NCI-H1105 treated with DMSO at 0.1 percent for 48 hours (cell line): ENCODE results near the gene SLC27A3.
A peak's percentile ranks its signal among the peaks of the same experiment; 100 is the strongest.
"Not testable (repeated sequence)": the region's sequence is repeated elsewhere in the genome, so short reads cannot be mapped to it uniquely, and the experiment has no call there.

Source experiments
- DNase-seq: peaks from one replicate; lab custom pipeline; 2025; lab: John Stamatoyannopoulos, UW

Gene SLC27A3

DNA sequence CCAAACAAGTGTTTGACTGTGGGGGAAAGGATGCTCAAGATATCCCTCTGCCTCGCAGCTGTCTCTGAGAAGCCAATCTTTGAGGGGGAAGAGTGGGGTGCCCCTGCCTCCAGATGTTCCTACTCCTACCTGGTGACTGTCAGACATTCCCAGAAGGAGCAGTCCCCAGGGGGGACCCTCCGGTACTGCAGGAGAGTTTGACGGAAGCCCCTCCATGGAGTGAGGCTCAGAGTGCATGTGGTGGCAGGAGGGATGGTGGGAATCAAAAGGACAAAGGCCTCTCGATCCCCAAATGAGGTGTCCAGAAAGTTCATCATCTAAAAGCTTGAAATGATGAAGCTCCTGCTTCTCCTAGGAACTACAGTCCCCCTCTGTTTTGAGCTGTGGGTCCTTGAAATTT, 5.3 kb downstream of the SLC27A3 start:
- DNase-seq, result no peak

DNA sequence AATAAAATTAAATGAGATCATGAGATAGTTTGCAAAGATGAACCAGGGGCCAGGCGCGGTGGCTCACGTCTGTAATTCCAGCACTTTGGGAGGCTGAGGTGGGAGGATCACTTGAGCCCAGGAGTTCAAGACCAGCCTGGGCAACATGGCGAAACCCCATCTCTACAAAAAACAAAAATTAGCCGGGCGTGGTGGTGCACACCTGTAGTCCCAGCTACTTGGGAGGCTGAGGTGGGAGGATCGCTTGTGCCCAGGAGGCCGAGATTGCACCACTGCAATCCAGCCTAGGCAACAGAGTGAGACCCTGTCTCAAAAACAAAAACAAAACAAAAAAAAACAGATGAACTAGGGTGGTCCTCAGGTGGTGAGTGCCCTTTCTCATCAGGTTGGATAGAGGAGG, 7.4 kb downstream of the SLC27A3 start:
- not testable (repeated sequence) for DNase-seq

GRCh38 chr1:153783233-153784190, 8.3 kb downstream of the SLC27A3 start:
- DNase-seq, result peak; percentile 91

GRCh38 chr1:153786038-153786790, 11.0 kb downstream of the SLC27A3 start:
- no peak for DNase-seq

- DNase-seq, result no peak
These were observed 14.3 kb downstream of the SLC27A3 start for GRCh38 chr1:153789478-153790034.

DNA sequence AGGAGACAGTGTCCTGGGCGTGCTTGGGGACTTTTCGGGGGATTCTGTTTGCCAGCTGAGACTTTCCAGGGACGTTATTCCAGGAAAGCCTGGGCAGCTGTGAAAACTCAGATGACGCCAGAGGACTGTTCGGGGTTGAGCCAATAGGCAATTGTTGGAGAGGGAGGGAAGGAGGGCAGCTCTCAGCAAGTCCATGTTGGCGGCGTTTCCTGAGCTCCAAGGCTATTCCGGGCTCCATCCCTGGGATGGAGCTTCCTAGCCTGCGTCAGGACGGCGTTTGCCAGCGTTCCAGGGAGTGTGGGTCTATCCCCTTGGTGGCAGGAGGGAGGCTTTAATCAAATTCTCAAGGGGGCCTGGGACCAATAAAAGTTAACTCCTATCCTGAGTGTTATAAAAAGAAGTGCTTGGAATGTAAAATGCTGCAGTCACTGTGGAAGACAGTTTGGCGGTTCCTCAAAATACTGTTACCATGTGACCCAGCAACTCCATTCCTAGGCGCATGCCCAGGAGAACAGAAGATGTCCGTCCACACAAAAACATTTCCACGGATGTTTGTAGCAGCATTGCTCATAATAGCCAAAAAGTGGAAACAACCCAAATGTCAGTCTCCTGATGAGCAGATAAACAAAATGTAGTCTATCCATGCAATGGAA, 15.2 kb downstream of the SLC27A3 start:
- no peak for DNase-seq

GRCh38 chr1:153790966-153791647, 15.9 kb downstream of the SLC27A3 start:
- DNase-seq, result no peak

DNA sequence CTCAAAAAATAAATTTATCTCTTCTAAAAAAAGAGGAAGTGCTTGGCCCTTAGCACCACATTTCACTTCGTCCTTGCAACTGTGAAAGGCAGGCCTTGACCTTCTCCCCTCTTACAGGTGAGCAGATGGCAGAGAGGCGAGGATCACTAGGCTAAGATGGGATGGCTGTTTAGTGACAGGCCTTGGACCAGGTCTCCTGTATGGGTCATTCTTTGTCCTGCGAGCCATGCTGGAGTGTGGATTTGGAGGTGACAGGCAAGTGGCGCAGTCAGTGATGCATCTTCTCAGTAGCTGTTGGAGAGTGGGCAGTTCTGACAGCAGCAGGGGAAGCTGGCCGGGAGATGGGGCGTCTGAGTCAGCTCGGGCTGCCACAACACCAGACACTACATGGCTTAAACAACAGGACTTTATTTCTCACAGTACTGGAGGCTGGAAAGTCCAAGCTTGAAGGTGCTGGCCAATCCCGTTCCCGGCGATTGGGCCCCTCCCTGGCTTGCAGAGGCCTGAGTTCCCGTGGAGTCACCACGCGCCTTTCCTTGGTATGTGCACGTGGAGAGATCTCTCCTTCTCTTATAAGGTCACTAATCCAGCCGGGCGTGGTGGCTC, 16.5 kb downstream of the SLC27A3 start:
- DNase-seq, result no peak

GRCh38 chr1:153792631-153793041, 17.4 kb downstream of the SLC27A3 start:
- no peak for DNase-seq

GRCh38 chr1:153793261-153793972, 18.2 kb downstream of the SLC27A3 start:
- no peak for DNase-seq

DNA sequence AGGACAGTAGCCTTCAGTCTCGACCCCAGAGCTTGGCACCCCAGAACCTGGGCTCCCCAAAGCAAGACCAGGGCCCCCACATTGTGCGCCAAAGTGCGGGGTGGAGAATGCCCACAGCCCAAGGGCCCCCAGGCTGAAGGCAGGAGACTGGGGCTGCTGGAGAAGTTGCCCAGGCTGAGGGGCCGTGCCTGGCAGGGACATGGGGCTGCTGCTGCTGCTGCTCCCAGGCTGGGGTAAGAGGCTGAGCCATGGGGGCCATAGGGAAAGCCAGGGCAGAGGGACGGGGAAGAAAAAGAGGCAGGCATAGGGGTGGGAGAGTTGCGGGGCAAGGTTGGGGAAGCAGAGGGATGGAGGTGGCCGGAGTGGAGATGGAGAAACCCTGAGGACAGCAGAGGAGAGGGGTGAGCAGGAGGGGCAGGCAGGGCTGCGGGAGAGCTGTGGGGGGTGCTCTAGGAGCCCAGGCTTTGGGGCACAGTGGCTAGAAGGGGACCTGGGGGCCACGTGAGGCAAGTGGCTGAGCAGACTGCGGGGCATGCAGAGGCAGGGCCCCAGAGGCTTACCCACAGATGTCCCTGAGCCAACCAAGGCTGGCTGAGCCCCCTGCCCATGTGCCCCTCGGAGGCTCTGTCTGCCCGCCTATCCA, 18.9 kb downstream of the SLC27A3 start:
- no peak for DNase-seq

- DNase-seq, result no peak
These were observed 19.6 kb downstream of the SLC27A3 start for GRCh38 chr1:153794624-153795329.

- no peak for DNase-seq
These were observed 20.2 kb downstream of the SLC27A3 start for GRCh38 chr1:153795330-153795837.

DNA sequence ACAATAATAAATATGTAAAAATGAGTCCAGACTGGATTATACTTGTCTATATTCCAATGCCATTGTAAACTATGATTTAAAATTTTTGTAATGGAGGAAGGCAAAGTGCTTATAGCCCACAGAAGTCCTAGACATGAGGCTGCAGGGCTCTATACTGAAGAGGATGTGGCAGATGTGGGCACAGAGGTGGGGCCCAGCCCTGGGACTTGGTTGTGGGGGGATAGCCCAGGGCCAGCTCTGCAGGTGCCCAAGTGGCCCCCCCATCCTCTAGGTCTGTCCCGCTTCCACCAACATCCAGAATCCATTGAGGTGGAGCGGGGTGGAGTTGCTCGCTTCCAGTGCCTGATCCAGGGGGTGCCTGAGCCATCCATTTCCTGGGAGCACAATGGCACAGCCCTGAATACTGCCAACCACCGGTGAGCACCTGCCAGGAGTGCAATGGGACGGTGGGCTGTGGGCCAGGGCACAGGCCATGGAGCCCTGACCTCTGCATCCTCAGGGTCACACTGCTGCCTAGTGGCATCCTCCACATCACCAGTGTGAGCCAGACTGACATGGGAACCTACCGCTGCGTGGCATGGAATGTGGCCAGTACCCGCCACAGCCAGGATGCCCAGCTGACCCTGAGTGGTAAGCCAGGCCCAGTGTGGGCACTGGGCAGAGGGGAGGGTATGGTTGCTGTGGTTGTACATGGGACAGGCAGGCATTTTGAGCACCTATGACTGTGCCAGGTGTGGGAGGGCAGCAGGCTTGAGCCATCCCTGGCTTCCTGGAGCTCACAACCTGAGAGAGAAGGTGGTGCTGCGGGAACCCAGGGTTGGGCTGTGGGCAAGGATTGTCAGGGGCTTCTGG, 21.0 kb downstream of the SLC27A3 start:
- DNase-seq, result no peak

- DNase-seq, result peak; percentile 71
These were observed 21.8 kb downstream of the SLC27A3 start for GRCh38 chr1:153796786-153797659.

GRCh38 chr1:153798468-153798780, 23.2 kb downstream of the SLC27A3 start:
- DNase-seq, result no peak

DNA sequence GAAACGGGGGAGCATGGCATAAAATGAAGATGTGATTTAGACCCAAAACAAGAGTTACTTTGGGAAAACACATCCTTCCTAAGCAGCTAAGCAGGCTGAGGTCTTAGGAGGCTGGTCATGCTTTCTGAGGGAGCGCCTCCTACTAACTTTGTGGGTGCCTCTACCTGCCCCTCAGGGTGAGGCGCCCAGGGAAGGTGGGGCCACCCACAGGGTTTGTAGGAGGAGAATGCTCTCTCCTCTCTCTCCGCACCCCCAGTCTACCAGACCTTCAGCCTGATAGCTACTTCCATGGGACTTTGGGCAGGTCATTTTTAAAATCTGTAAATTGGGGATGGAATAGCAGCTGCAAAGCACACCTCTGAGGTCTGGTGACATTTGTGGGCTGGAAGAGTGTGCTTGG, 23.8 kb downstream of the SLC27A3 start:
- no peak for DNase-seq
